Stomach smooth muscle (tissue), 2 donors: ENCODE data around the gene NAV2.

ENCODE experiments used
- H3K27ac ChIP-seq: one replicate; pipeline ENCODE4 v1.7.0; 2013; ENCODE audit warnings: mild to moderate bottlenecking, low read length, inconsistent platforms
- H3K27me3 ChIP-seq, 2 donors: one replicate each; pipeline ENCODE4 v1.7.0; 2013; ENCODE audit warnings: low read length in 2 of 2; ENCODE audit not compliant: insufficient read depth in 2 of 2, control insufficient read depth in 1 of 2
- H3K36me3 ChIP-seq, 2 donors: one replicate each; pipeline ENCODE4 v1.7.0; 2013; ENCODE audit warnings: low read length in 2 of 2; ENCODE audit not compliant: control insufficient read depth in 2 of 2, insufficient read depth in 2 of 2
- H3K4me1 ChIP-seq: one replicate; pipeline ENCODE4 v1.7.0; 2013; ENCODE audit warnings: low read length; ENCODE audit not compliant: control insufficient read depth, insufficient read depth
- H3K4me3 ChIP-seq, 2 donors: one replicate each; pipeline ENCODE4 v1.7.0; 2013; ENCODE audit warnings: low read length in 2 of 2
- H3K9ac ChIP-seq, 2 donors: one replicate each; pipeline ENCODE4 v1.7.0; 2013; ENCODE audit warnings: low read length in 2 of 2, mild to moderate bottlenecking in 1 of 2
- H3K9me3 ChIP-seq, 2 donors: one replicate each; pipeline ENCODE4 v1.7.0; 2013; ENCODE audit warnings: low read length in 2 of 2; ENCODE audit not compliant: control insufficient read depth in 2 of 2
- donor health status: healthy.
- donor health status: Pancreatic carcinoma.

The NAV2 gene

DNA sequence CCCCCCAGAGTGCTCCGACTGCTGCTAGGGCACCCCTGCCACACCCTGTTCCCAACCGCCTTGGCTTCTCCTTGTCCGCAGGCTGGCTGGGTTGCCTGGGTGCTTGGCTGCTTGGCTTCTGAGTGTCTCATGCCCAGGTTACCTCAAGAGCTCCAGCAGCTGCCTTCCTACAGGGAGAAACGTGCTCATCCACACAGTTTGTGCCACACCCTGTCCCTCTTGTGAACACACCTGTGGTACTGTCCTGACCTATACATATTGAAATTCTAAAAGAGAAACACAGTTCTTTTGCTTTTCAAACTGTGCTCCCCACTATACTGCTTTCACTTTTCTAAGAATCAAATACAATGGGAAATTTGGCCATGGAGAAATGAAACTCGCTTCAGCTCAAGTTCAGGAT lies 256.2 kb downstream of the NAV2 start:
- peaks cover 19 to 37% of the 10 kb centered on the region in 2 donors for H3K36me3 ChIP-seq

GRCh38 chr11:19970944-19971343 lies 258.3 kb downstream of the NAV2 start:
- H3K27me3 ChIP-seq: no peaks in the 10 kb centered on the region
- no peak overlapping the region for H3K4me3 ChIP-seq
- H3K9ac ChIP-seq: no peak overlapping the region
- no peak overlapping the region for H3K27ac ChIP-seq
- no peaks in the 10 kb centered on the region for H3K9me3 ChIP-seq
- H3K4me1 ChIP-seq: no peaks in the 10 kb centered on the region
- peaks cover 17 to 32% of the 10 kb centered on the region in 2 donors for H3K36me3 ChIP-seq

More for the DNA sequence above, 256.2 kb downstream of the NAV2 start:
- Histone ChIP-seq H3K4me1 (no peaks in the 10 kb centered on the region), H3K27ac (no peak overlapping the region), H3K9me3 (no peaks in the 10 kb centered on the region), H3K27me3 (no peaks in the 10 kb centered on the region), H3K9ac (no peak overlapping the region), H3K4me3 (no peak overlapping the region)

GRCh38 chr11:19972091-19972490 lies 259.5 kb downstream of the NAV2 start:
- Histone ChIP-seq H3K27ac (no peak overlapping the region), H3K4me3 (no peak overlapping the region)

GRCh38 chr11:19972651-19973050 lies 260.0 kb downstream of the NAV2 start:
- Histone ChIP-seq H3K36me3 (peaks cover 18 to 30% of the 10 kb centered on the region in 2 donors), H3K27me3 (no peaks in the 10 kb centered on the region), H3K9ac (no peak overlapping the region), H3K4me3 (no peak overlapping the region), H3K27ac (no peak overlapping the region), H3K4me1 (no peaks in the 10 kb centered on the region), H3K9me3 (no peaks in the 10 kb centered on the region)

More at GRCh38 chr11:19972091-19972490, 259.5 kb downstream of the NAV2 start:
- Histone ChIP-seq H3K27me3 (no peaks in the 10 kb centered on the region), H3K36me3 (peaks cover 16 to 30% of the 10 kb centered on the region in 2 donors), H3K4me1 (no peaks in the 10 kb centered on the region), H3K9ac (no peak overlapping the region), H3K9me3 (no peaks in the 10 kb centered on the region)

DNA sequence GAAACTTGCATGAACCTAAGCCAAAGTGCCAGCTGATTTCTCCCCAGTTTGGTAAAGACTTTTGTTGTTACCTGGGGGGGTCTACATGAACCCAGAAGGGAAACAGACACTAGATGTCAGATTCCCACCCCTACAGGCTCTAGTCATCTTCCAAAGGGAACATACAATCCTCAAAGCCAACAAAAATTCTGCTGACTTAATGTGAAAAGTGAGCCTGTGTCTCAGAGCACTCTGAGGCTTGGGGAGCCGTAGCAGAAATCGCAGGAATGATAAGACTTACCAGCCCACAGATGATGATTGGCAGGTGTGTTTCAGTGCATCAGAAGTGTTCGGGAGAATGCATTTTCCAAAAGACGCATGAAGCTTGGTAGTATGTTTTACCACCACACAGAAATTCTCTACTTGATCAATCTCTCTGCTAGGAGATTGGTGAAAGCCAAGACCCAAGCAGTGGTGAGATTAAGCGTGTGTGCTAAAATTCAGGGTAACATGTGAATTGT lies 260.5 kb downstream of the NAV2 start:
- Histone ChIP-seq H3K27ac (no peak overlapping the region), H3K4me1 (no peaks in the 10 kb centered on the region), H3K9ac (no peak overlapping the region), H3K27me3 (no peaks in the 10 kb centered on the region), H3K4me3 (no peak overlapping the region), H3K36me3 (peaks cover 18 to 28% of the 10 kb centered on the region in 2 donors), H3K9me3 (no peaks in the 10 kb centered on the region)

- no peaks in the 10 kb centered on the region for H3K27me3 ChIP-seq
- no peak overlapping the region for H3K27ac ChIP-seq
- H3K4me1 ChIP-seq: peaks cover 13% of the 10 kb centered on the region
- H3K36me3 ChIP-seq: peaks cover 14 to 21% of the 10 kb centered on the region in 2 donors
- H3K4me3 ChIP-seq: no peak overlapping the region
- H3K9ac ChIP-seq: no peak overlapping the region
- H3K9me3 ChIP-seq: no peaks in the 10 kb centered on the region
Observed at GRCh38 chr11:19974886-19975285, 262.2 kb downstream of the NAV2 start.

- Histone ChIP-seq H3K27ac (no peak overlapping the region), H3K4me1 (peaks cover 19% of the 10 kb centered on the region), H3K36me3 (peaks cover 14 to 21% of the 10 kb centered on the region in 2 donors), H3K9me3 (no peaks in the 10 kb centered on the region), H3K4me3 (no peak overlapping the region), H3K9ac (no peak overlapping the region), H3K27me3 (no peaks in the 10 kb centered on the region)
Observed at GRCh38 chr11:19975414-19975990, 262.9 kb downstream of the NAV2 start.

- Histone ChIP-seq H3K27ac (no peak overlapping the region), H3K27me3 (no peaks in the 10 kb centered on the region), H3K4me3 (no peak overlapping the region), H3K9me3 (no peaks in the 10 kb centered on the region), H3K4me1 (peaks cover 27% of the 10 kb centered on the region), H3K9ac (no peak overlapping the region), H3K36me3 (peaks cover 14 to 21% of the 10 kb centered on the region in 2 donors)
Observed at GRCh38 chr11:19976281-19976941, 263.8 kb downstream of the NAV2 start.

DNA sequence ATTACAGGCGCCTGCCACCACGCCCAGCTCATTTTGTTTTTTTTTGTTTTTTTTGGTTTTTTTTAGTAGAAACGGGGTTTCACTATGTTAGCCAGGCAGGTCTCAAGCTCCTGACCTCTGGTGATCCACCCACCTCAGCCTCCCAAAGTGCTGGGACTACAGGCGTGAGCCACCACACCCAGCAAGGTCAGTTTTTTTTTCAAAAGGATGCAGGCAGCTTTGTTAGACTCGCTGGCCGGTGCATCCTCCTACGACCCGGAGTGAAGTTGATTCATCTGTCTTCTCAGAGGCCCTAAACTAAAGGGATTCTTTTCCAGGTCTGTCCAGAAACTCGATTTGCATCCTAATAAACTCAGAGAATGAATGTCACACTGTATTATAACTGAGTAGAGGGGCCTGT lies 265.3 kb downstream of the NAV2 start:
- Histone ChIP-seq H3K4me1 (peaks cover 32% of the 10 kb centered on the region), H3K9ac (no peak overlapping the region)

DNA sequence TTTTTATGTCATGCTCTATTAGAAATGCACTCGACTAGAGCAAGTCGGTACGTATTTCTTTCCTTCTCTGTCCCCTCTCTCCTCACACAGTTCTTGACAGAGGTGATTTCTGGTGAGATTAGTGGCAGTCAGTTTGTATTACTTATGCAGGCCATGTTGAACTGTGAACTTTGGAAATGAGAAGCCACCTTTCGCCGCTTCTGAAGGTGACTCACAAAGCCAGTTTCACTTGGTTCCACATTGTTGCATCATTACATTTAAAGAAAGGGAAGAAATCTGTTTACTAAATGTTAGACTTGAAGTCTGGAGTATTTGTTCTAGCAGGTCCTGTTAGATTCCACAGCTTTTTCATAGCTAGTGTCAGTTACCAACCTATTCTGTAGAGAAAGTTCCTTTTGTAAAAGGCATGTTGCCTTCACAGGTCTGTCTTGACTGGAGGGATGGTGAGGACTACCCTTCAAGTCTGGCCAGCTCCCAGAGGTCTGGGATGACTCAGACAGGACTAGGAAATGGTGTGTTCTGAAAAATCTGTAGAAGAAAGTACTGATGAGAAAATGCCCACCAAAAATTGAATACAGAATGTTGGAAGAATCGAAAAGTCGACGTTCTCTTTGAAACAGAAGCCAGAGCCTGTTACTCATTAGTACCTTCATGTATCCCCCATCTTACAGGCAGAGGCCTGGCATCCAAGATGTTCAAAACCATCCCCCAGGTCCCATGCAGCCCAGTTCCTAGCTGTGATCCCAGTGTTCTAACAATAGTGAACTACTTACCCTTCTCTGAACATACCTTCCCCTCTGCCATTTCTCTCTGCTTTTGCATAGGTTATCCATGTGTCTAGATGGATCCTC lies 266.3 kb downstream of the NAV2 start:
- H3K36me3 ChIP-seq: peaks cover 7 to 11% of the 10 kb centered on the region in 2 donors
- H3K9me3 ChIP-seq: no peaks in the 10 kb centered on the region
- peaks cover 34% of the 10 kb centered on the region for H3K4me1 ChIP-seq
- H3K27ac ChIP-seq: peak overlapping the region; percentile 37
- no peaks in the 10 kb centered on the region for H3K27me3 ChIP-seq
- no peak overlapping the region for H3K4me3 ChIP-seq
- no peak overlapping the region for H3K9ac ChIP-seq

More for the DNA sequence above, 265.3 kb downstream of the NAV2 start:
- H3K36me3 ChIP-seq: peaks cover 10 to 16% of the 10 kb centered on the region in 2 donors
- H3K9me3 ChIP-seq: no peaks in the 10 kb centered on the region
- no peak overlapping the region for H3K27ac ChIP-seq
- H3K4me3 ChIP-seq: no peak overlapping the region
- H3K27me3 ChIP-seq: no peaks in the 10 kb centered on the region
